K562 (cell line): ENCODE measurements around the gene SLC19A1. TPM values are rescaled to one million over a fixed set of nuclear protein-coding genes. Genes with fewer than 3 reads are reported as not detected.
A peak's percentile ranks its signal among the peaks of the same experiment; 100 is the strongest.

ENCODE experiments used
- ARID3B ChIP-seq: fragments of 250-450 bp; sonication (Bioruptor Pico); IDR thresholded peaks from 2 replicates; pipeline ENCODE4 v1.4.0; 2020; ENCODE audit warnings: borderline replicate concordance
- BCL6 ChIP-seq: fragments of 250-450 bp; sonication (Bioruptor Pico); IDR thresholded peaks from 2 replicates; pipeline ENCODE4 v1.4.0; 2020
- ETS2 ChIP-seq: IDR thresholded peaks from 2 replicates; pipeline ENCODE4 v1.6.1; 2016; ENCODE audit warnings: borderline replicate concordance, missing genetic modification characterization, mild to moderate bottlenecking, moderate library complexity, missing compliant biosample characterization; ENCODE audit not compliant: poor library complexity, severe bottlenecking
- FOXK1 ChIP-seq: sonication (generic); formaldehyde crosslinking; IDR thresholded peaks from 2 replicates; pipeline ENCODE4 v1.8.0; 2022; ENCODE audit warnings: missing genetic modification reagents, mild to moderate bottlenecking, borderline replicate concordance
- GATAD2A ChIP-seq: fragments of 450-650 bp; IDR thresholded peaks from 2 replicates; pipeline ENCODE4 v1.6.1; 2017
- KLF16 ChIP-seq: IDR thresholded peaks from 2 replicates; pipeline ENCODE4 v1.6.1; 2016; ENCODE audit warnings: antibody characterized with exemption
- LEF1 ChIP-seq: fragments of 450-650 bp; IDR thresholded peaks from 2 replicates; pipeline ENCODE4 v1.6.1; 2016; ENCODE audit warnings: mild to moderate bottlenecking
- NCOA1 ChIP-seq: fragments of 450-650 bp; IDR thresholded peaks from 2 replicates; pipeline ENCODE4 v1.6.1; 2016; ENCODE audit warnings: low read depth
- PCBP1 ChIP-seq: fragments of 200-400 bp; formaldehyde crosslinking; IDR thresholded peaks from 2 replicates; pipeline ENCODE4 v1.6.1; 2018; ENCODE audit warnings: mild to moderate bottlenecking, low read depth, low read length; ENCODE audit not compliant: poor library complexity, severe bottlenecking
- PPARD ChIP-seq: fragments of 250-450 bp; sonication (Bioruptor Pico); IDR thresholded peaks from 2 replicates; pipeline ENCODE4 v1.8.0; 2022; ENCODE audit warnings: inconsistent platforms, mild to moderate bottlenecking, moderate library complexity
- RBM39 ChIP-seq: fragments of 200-400 bp; formaldehyde crosslinking; optimal IDR thresholded peaks from 2 replicates; pipeline ENCODE3; 2018; ENCODE audit warnings: low read depth, low read length
- RFX5 ChIP-seq: IDR thresholded peaks from 2 replicates; pipeline ENCODE4 v1.6.1; 2011; ENCODE audit warnings: low read depth, mild to moderate bottlenecking, improper control_type of control experiment, low read length
- RUNX1 ChIP-seq: sonication (generic); IDR thresholded peaks from 2 replicates; pipeline ENCODE4 v1.6.1; 2016; ENCODE audit warnings: antibody characterized with exemption, low read depth
- SETDB1 ChIP-seq: IDR thresholded peaks from one replicate; pipeline ENCODE4 v1.6.1; 2012; ENCODE audit warnings: low read length, control low read depth, inconsistent platforms
- TGIF2 ChIP-seq: sonication (generic); formaldehyde crosslinking; IDR thresholded peaks from 2 replicates; pipeline ENCODE4 v1.8.1; 2022; ENCODE audit warnings: mild to moderate bottlenecking, missing genetic modification reagents, moderate library complexity
- TRIM24 ChIP-seq, 2 experiments: fragments of 450-650 bp; IDR thresholded peaks; 2 replicates each; pipeline ENCODE4 v1.6.1; 2016
- ZBTB17 ChIP-seq: fragments of 450-650 bp; formaldehyde crosslinking; IDR thresholded peaks from 2 replicates; pipeline ENCODE4 v1.4.0; 2020; ENCODE audit warnings: mild to moderate bottlenecking
- ZNF253 ChIP-seq: fragments of 250-450 bp; sonication (Bioruptor Pico); conservative IDR thresholded peaks from 2 replicates; pipeline ENCODE4 v1.6.1; 2021; ENCODE audit warnings: mild to moderate bottlenecking
- polyA plus RNA-seq, 8 experiments: library from polyadenylated mRNA; depleted of rRNA in 4 of 8; stranded (reverse) in 5 of 8; unstranded in 3 of 8; fragments of >200 nt; fragmentation: Nextera tagmentation in 2 of 8; fragmentation: Illumina TruSeq in 1 of 8; extraction: Ambion mirVana in 2 of 8; extraction: Trizol in 1 of 8; gene quantifications; 2 replicates each; pipeline versions ENCODE4 v1.2.1 to v1.2.3, GENCODE V29; 2011 to 2014; ENCODE audit warnings: inconsistent platforms in 1 of 8, missing spikeins in 1 of 8
- total RNA-seq, 7 experiments: library from RNA; depleted of rRNA in 6 of 7; stranded (reverse); fragments of >200 nt in 6 of 7; fragmentation: Illumina TruSeq in 2 of 7; extraction: Trizol in 2 of 7; gene quantifications; 2 replicates each; pipeline versions ENCODE4 v1.2.1 to v1.2.3, GENCODE V29; 2011 to 2021; ENCODE audit warnings: low replicate concordance in 1 of 7
- TF ChIP-seq, protein P1 (sequence below): IDR thresholded peaks from 3 replicates; pipeline ENCODE4 v1.6.1; 2011; ENCODE audit warnings: borderline replicate concordance, mild to moderate bottlenecking; ENCODE audit not compliant: insufficient read length, insufficient read depth
- TF ChIP-seq, protein P2 (sequence below): fragments of 250-450 bp; sonication (Bioruptor Pico); IDR thresholded peaks from 2 replicates; pipeline ENCODE4 v1.8.0; 2021; ENCODE audit warnings: borderline replicate concordance, mild to moderate bottlenecking, moderate library complexity; ENCODE audit not compliant: poor library complexity, severe bottlenecking
- TF ChIP-seq, protein P3 (sequence below): fragments of 250-450 bp; sonication (Bioruptor Pico); IDR thresholded peaks from 2 replicates; pipeline ENCODE4 v1.4.0; 2020

SLC19A1 gene
- total and polyA plus RNA-seq, 9 of the 15 experiments (the other 6 are each of a cell fraction or from before 2014, with no cell fraction given): 0.65 to 88.7 (median 12.0) TPM

- TF ChIP-seq, protein P1, sequence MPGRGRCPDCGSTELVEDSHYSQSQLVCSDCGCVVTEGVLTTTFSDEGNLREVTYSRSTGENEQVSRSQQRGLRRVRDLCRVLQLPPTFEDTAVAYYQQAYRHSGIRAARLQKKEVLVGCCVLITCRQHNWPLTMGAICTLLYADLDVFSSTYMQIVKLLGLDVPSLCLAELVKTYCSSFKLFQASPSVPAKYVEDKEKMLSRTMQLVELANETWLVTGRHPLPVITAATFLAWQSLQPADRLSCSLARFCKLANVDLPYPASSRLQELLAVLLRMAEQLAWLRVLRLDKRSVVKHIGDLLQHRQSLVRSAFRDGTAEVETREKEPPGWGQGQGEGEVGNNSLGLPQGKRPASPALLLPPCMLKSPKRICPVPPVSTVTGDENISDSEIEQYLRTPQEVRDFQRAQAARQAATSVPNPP: no peak
- TF ChIP-seq RUNX1 (no peak), SETDB1 (no peak), TGIF2 (CRISPR knock-in tag) (no peak), RFX5 (no peak), BCL6 (CRISPR knock-in tag) (no peak), FOXK1 (CRISPR knock-in tag) (no peak), KLF16 (no peak), RBM39 (no peak), ZBTB17 (CRISPR knock-in tag) (no peak), PCBP1 (no peak), LEF1 (no peak; the same call in 1 of the 2 replicates), ZNF253 (CRISPR knock-in tag) (no peak), ETS2 (tag) (no peak), TRIM24 (IDR thresholded peaks at IDR 0.05) (peak in 1 of 2 experiments; percentile 49; a peak in 2 of 4 replicates), GATAD2A (no peak), PPARD (no peak), NCOA1 (0 out of 2 replicates have a peak, but pooled peaks have one; percentile 16), ARID3B (CRISPR knock-in tag) (no peak)
- TF ChIP-seq, protein P2, sequence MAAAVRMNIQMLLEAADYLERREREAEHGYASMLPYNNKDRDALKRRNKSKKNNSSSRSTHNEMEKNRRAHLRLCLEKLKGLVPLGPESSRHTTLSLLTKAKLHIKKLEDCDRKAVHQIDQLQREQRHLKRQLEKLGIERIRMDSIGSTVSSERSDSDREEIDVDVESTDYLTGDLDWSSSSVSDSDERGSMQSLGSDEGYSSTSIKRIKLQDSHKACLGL (CRISPR knock-in tag): no peak
- TF ChIP-seq, protein P3, sequence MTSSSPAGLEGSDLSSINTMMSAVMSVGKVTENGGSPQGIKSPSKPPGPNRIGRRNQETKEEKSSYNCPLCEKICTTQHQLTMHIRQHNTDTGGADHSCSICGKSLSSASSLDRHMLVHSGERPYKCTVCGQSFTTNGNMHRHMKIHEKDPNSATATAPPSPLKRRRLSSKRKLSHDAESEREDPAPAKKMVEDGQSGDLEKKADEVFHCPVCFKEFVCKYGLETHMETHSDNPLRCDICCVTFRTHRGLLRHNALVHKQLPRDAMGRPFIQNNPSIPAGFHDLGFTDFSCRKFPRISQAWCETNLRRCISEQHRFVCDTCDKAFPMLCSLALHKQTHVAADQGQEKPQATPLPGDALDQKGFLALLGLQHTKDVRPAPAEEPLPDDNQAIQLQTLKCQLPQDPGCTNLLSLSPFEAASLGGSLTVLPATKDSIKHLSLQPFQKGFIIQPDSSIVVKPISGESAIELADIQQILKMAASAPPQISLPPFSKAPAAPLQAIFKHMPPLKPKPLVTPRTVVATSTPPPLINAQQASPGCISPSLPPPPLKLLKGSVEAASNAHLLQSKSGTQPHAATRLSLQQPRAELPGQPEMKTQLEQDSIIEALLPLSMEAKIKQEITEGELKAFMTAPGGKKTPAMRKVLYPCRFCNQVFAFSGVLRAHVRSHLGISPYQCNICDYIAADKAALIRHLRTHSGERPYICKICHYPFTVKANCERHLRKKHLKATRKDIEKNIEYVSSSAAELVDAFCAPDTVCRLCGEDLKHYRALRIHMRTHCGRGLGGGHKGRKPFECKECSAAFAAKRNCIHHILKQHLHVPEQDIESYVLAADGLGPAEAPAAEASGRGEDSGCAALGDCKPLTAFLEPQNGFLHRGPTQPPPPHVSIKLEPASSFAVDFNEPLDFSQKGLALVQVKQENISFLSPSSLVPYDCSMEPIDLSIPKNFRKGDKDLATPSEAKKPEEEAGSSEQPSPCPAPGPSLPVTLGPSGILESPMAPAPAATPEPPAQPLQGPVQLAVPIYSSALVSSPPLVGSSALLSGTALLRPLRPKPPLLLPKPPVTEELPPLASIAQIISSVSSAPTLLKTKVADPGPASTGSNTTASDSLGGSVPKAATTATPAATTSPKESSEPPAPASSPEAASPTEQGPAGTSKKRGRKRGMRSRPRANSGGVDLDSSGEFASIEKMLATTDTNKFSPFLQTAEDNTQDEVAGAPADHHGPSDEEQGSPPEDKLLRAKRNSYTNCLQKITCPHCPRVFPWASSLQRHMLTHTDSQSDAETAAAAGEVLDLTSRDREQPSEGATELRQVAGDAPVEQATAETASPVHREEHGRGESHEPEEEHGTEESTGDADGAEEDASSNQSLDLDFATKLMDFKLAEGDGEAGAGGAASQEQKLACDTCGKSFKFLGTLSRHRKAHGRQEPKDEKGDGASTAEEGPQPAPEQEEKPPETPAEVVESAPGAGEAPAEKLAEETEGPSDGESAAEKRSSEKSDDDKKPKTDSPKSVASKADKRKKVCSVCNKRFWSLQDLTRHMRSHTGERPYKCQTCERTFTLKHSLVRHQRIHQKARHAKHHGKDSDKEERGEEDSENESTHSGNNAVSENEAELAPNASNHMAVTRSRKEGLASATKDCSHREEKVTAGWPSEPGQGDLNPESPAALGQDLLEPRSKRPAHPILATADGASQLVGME (CRISPR knock-in tag): no peak; the same call in 1 of the 2 replicates
Observed at GRCh38 chr21:45591619-45592207, 49.5 kb upstream of the SLC19A1 start (continued).
